NCI-H524 treated with DMSO at 0.1 percent for 48 hours (cell line): ENCODE results near the gene EXOSC2.

Experiments used
- DNase-seq: peaks from one replicate; lab custom pipeline; 2025; lab: John Stamatoyannopoulos, UW

Gene EXOSC2

GRCh38 chr9:130738281-130738680 is 44.7 kb downstream of the EXOSC2 start:
- no peak for DNase-seq

GRCh38 chr9:130739081-130739480 is 45.5 kb downstream of the EXOSC2 start:
- no peak for DNase-seq

- DNase-seq, result no peak
These were observed 46.8 kb downstream of the EXOSC2 start for GRCh38 chr9:130740218-130741023.

DNA sequence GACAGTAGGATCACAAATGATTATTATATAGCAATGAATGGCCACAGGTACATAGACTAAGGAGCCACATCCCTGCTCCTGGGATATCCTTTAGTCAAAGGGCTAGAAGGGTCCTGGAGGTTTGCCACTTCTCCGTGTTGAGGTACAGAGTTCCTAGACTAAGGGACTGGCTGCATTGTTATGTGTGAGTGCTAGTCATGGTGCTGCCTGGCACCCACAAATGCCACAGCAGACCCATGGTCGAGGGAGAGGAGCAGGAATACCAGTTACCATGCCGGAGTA is 47.4 kb downstream of the EXOSC2 start:
- DNase-seq, result no peak

DNA sequence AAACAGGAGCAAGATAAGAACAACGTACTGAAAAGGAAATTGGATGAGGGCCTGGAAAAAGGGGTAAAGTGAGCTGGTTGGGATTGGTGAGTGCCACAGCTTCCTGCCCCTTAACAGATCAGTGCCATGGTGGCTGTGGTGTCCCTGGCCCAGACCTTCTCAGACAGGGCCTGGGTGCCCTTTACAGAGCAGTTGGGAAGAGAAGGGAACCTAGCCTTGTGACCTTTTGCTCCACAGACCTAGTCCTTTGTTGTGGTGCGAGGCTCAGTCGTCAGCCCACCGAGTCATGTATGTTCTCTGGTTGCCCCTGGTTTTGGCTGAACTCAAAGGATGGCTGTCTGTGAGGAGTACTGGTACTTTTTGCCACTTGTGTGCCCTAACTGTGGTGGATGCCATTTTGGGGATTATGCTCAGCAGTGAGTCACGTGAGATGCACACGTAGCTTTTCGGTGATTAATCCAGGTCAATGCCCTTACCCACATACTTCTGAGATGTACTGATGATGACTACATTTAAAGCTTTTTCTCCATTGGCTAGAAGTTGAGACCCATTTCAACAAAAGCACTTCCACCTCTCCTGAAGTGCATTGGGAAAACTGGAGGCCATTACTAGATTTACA is 48.4 kb downstream of the EXOSC2 start:
- no peak for DNase-seq

GRCh38 chr9:130743656-130744055 is 50.1 kb downstream of the EXOSC2 start:
- no peak for DNase-seq

DNA sequence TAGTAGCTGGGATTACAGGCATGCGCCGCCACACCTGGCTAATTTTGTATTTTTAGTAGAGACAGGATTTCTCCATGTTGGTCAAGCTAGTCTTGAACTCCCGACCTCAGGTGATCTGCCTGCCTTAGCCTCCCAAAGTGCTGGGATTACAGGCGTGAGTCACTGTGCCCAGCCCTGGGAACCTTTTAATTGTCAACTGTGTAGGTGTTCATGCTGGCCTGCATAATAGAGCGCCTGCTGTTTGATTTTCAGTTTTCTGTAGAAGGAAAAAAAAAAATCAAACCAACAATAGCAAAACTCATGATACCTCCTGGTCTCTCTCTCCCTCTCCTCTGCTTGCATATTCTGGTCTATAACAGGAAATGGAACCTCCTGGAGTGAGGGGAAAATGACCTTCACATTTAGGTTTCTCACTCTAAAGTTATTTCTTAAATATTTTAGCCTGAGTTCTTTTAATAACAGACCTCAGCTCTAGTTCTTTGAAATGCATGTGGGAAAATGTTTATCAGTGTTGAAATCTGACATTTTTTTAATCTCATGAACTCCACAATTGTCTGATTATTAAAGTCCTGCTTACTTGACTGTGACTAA is 51.7 kb downstream of the EXOSC2 start:
- no peak for DNase-seq

DNA sequence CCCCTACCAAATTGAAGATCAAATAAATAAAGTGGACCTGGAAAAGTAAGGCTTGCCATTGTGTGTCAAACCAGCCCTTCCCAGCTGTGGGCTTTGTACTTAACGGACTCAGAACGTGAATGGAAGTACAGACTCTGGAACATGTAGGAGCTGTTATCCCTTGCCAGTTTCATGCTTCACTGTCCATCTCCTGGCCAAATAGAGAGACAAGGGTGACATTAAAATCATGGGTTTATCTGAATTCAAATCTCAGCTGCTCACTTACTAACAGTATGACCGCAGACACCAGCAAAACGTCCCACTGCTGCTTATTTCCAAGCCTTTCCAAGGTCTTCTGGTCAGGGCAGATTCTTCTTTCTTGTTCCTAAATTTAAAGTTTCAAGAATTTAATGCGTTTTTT is 52.2 kb downstream of the EXOSC2 start:
- no peak for DNase-seq

DNA sequence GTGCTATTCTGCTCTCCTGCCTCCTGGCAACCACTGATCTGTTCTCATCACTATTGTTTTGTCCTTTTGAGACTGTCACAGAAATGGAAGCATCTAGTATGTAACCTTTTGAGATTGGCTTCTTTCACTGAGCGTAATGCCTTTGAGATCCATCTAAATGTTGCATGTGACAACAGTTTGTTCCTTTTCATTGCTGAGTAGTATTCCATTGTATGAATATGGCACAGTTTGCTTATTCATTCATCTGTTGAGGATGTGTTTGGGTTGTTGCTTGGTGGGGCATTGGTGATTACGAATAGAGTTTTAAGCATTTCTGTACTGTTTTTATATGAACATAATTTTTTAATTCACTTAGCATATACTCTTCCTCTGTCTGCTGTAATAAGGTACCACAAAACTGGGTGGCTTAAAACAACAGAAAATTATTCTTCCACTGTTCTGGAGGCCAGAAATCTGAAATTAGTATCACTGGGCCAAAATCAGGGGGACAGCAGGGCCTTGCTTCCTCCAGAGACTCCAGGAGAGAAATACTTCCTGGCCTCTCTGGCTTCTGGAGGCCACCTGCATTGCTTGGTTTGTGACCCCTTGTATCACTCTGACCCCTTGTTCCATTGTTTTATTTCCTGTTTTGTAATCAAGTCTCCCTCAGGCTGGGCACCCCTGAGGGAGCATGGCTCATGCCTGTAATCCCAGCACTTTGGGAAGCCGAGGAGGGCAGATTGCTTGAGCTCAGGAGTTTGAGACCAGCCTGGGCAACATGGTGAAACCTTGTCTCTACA is 53.0 kb downstream of the EXOSC2 start:
- DNase-seq, result no peak

GRCh38 chr9:130751631-130752355 is 58.2 kb downstream of the EXOSC2 start:
- peak; percentile 69 for DNase-seq
